ENCODE results near the gene MARK2.
"Not testable (repeated sequence)": the region's sequence is repeated elsewhere in the genome, so short reads cannot be mapped to it uniquely, and the experiment has no call there.

MARK2 gene

GRCh38 chr11:63838678-63839507 is at the start of gene MARK2:
Gene MARK2 (plus strand): TSS chr11:63839110. CDS start chr11:63839507, 397 bp downstream.
- DNase-seq, result peak; percentile 100

GRCh38 chr11:63791495-63792167 is 47.3 kb upstream of the MARK2 start:
- no peak for DNase-seq

- no peak for DNase-seq
These were observed 45.7 kb upstream of the MARK2 start for GRCh38 chr11:63793161-63793560.

GRCh38 chr11:63795066-63795465 is 43.8 kb upstream of the MARK2 start:
- no peak for DNase-seq

- no peak for DNase-seq
These were observed 38.0 kb upstream of the MARK2 start for GRCh38 chr11:63800921-63801320.

GRCh38 chr11:63802637-63803414 is 36.1 kb upstream of the MARK2 start:
- DNase-seq, result no peak

DNA sequence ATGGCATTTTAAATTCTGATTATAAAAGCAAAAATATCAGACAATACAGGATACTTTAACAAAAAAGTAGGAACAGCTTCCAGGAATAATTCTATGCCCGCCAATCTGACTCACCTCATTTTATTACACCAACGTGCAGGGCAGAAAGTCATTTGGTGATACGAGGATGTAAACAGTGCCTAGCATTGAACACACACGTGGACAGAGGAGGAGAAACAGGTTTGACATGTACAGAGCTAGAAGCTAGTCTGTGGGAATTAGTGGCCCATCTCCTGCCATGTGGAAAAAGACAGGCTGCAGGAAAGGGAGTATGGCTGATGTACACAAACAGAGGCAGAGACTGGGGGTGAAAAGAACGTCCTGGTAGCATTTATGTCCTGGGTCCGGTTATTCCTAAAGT is 34.7 kb upstream of the MARK2 start:
- no peak for DNase-seq

DNA sequence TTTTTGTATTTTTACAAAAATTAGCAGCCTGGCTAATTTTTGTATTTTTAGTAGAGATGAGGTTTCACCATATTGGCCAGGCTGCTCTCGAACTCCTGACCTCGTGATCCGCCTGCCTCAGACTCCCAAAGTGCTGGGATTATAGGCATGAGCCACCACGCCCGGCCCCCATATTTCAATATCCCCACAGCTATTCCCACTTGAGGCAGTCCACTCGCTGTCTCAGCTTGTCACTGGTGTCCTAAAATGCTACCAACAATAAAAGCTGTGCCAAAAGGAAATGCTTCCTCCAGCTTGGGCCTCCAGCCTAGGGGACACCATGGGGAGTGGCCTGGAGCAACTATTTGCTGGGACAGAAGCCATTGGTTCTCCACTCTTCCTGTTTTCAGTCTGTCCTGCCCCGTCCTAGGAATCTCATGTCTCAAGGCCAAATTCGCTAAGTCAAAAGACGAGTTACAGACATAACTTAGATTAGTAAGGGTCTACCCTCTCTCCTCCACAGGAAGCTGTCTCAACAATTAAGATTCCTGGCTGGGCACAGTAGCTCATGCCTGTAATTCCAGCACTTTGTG is 33.0 kb upstream of the MARK2 start:
- no peak for DNase-seq

DNA sequence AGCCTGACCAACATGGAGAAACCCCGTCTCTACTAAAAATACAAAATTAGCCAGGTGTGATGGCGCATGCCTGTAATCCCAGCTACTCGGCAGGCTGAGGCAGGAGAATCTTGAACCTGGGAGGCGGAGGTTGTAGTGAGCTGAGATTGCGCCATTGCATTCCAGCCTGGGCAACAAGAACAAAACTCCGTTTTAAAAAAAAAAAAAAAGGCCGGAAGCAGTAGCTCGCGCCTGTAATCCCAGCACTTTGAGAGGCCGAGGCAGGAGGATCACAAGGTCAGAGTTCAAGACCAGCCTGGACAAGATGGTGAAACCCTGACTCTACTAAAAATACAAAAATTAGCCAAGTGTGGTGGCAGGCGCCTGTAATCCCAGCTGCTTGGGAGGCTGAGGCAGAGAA is 28.5 kb upstream of the MARK2 start:
- DNase-seq, result not testable (repeated sequence)

DNA sequence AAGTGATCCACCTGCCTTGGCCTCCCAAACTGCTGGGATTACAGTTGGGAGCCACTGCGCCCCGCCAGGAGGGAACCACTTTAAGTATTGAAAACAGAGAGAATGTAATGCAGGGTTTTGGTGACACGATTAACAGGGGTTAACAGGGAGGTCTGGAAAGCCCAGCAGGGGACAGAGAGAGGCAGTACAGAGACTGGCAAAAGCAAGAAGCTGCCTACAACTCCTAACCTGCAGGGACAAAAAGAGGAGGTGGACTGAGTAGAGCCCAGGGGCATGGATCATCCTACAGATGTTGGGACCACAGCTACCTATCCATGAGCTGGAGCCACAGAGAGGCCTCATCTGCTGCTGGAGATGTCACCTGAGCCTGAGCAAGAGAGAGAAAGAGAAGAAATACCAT is 27.4 kb upstream of the MARK2 start:
- no peak for DNase-seq

- DNase-seq, result peak; percentile 69
These were observed 25.8 kb upstream of the MARK2 start, which contains the start of gene SPINDOC for GRCh38 chr11:63813035-63813562. Gene SPINDOC (plus strand): TSS chr11:63813456. CDS start chr11:63813687, 231 bp downstream.

DNA sequence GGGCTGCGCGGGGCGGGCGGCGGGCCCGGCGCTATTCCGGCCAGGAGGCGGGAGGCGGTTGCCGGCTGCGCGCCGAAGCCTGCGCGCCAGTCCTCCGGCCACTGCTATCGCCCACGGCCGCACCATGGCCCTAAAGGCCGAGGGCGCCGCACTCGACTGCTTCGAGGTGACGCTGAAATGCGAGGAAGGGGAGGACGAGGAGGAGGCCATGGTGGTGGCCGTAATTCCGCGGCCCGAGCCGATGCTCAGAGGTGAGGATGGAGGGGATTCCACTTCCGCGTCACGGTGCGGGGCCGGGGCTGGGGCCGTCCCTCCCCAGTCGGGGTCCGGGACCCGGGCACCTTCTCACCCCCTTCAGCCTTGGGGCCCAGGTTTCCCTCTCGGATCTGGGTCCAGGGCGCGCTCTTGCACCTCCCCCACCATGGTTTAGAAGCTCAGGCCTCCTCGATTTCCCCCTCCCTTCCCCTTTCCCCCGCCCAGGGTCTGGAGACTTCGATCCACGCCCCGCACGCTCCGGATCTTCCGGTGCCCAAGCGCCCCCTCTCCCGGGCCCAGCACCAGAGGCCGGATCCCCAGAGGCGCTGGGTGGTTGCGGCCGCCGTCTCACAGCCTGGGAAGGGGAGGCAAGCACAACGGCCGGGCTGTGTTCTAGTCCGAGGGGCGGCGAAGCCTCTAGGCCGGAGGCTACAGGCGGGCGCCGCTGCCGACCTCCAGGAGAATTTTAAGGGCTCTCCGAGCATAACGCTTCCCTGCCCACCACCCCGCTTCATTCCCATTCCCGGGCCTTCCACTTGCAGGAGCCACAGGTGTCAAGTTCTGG is 25.1 kb upstream of the MARK2 start:
- DNase-seq, result peak; percentile 34

DNA sequence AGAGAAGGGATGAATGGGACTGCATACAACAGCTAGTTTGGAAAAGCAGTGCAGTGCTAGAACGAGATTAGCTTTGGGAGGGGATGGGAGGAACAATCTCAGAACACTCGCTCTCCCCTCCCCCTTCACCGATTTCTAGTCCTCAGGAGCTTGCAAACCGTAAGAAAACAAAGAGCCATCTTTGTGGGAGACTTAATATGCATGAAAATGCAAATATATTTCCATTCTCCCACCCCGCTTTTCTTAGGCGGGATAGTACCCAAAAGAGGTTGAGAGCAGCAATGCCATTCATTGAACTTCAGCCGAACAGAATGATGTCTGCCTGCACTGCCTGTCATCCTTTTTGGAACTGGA is 24.6 kb upstream of the MARK2 start:
- DNase-seq, result no peak

GRCh38 chr11:63816166-63816565 is 22.7 kb upstream of the MARK2 start:
- no peak for DNase-seq

DNA sequence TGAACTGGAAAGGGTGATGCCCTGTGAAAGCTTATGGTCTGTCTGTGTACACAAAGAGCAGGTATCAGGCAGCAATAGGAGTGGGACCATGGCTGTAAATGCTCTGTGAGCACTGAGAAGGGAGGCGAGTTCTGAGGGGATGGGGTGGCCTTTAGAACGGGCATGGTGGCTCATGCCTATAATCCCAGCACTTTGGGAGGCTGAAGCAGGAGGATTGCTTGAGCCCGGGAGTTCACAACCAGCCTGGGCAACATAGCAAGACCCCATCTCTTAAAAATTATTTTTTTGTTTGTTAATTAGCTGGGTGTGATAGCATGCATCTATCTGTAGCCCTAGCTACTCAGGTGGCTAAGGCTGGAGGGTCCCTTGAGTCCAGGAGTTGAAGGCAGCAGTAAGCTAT is 22.2 kb upstream of the MARK2 start:
- no peak for DNase-seq

DNA sequence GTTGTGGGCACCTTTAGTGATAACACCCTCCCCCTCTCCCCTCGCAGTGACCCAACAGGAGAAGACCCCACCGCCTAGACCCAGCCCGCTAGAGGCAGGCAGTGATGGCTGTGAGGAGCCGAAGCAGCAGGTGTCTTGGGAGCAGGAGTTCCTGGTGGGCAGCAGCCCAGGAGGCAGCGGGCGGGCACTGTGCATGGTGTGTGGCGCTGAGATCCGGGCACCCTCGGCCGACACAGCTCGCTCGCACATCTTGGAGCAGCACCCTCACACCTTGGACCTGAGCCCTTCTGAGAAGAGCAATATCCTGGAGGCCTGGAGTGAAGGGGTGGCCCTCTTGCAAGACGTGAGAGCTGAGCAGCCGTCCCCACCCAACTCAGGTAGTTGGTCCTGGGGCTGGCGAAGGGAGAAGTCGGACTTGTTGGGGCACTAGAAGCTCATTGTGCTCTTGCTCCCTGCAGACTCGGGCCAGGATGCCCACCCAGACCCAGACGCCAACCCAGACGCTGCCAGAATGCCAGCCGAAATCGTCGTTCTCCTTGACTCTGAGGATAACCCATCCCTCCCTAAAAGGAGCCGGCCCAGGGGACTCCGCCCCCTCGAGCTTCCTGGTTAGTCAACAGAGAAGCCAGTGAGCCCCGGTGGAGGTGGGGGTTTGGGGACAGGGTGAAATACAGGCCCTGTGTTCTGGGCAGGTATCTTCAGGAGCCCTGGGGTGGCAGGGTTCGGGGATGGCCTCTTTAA is 21.0 kb upstream of the MARK2 start:
- DNase-seq, result no peak

GRCh38 chr11:63818609-63819008 is 20.3 kb upstream of the MARK2 start:
- no peak for DNase-seq

- DNase-seq, result no peak
These were observed 17.5 kb upstream of the MARK2 start for GRCh38 chr11:63821411-63821810.

- no peak for DNase-seq
These were observed 12.3 kb upstream of the MARK2 start for GRCh38 chr11:63826471-63827190.

DNA sequence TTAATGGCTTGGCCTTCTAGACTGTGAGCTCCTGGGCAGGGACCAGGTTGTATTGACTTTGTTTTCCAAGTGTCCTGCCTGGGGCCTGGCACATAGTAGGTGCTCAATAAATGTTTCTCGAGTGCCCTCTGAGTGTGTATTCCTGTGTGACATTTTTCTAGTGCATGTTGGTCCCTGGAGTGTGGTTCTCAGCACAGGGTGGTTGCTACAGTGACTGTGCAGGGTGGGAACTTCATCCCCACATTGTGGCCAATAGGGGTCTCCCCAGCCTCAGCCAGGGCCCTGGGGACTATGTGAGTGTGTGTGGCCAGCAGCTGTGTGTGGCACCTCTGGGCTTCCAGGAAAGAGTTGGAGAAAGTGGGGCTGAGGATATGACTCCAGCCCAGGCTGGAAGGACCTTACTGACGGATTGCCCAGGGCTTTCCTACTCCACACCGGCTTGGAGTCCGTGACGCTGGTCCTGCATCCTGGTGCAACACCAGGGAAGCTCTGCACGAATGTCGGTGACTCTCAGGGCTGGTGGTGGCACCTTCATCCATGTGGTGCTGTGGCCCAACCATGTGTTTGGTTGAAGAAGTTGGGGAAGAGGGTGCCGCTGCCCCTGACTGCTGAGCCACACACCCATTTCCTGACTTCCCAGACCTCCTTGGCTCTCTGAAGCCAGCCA is 9.0 kb upstream of the MARK2 start:
- no peak for DNase-seq
